IMR-90 (cell line): ENCODE data around the gene SLC9A9. TPM values are rescaled to one million over a fixed set of nuclear protein-coding genes. Genes with fewer than 3 reads are reported as not detected.

ENCODE experiments used
- ATAC-seq: fragments of 200-7000 bp; cut with Tn5 transposase; 2 replicates; pipeline ENCODE4 v1.9.1; 2020; ENCODE audit warnings: low read depth, mild to moderate bottlenecking, moderate library complexity
- BruUV-seq: library from RNA; stranded (reverse); fragments of 400-500 nt; replicated peaks from 2 replicates; lab custom pipeline; 2021; lab: Mats Ljungman, UMichigan
- CTCF ChIA-PET: fragments of 300-600 bp; formaldehyde crosslinking; extraction: SDS; loops from one replicate; lab custom pipeline; 2021; ENCODE audit warnings: antibody characterized with exemption; lab: Yijun Ruan, JAX
- POLR2A ChIA-PET: fragments of 300-600 bp; sonication (Branson Sonifier 250); formaldehyde crosslinking; loops from one replicate; lab custom pipeline; 2022; ENCODE audit warnings: antibody characterized with exemption; ENCODE audit not compliant: unreplicated experiment; lab: Charles Lee
- DNase-seq: peaks from one replicate; pipeline ENCODE4 v3.0.0; 2013
- H2AFZ ChIP-seq: replicated peaks from 2 replicates; pipeline ENCODE3; 2013; ENCODE audit warnings: low read length, mild to moderate bottlenecking; ENCODE audit not compliant: poor library complexity
- H2AK5ac ChIP-seq: 2 replicates; pipeline ENCODE4 v1.6.1; 2013; ENCODE audit warnings: low read depth, low read length, inconsistent platforms
- H2AK9ac ChIP-seq: replicated peaks from 2 replicates; pipeline ENCODE3; 2013; ENCODE audit warnings: mild to moderate bottlenecking, low read depth, low read length, moderate library complexity; ENCODE audit not compliant: poor library complexity
- H2BK120ac ChIP-seq: 2 replicates; pipeline ENCODE4 v1.6.1; 2013; ENCODE audit warnings: low read depth, low read length, inconsistent platforms
- H2BK15ac ChIP-seq: 3 replicates; pipeline ENCODE4 v1.6.1; 2013; ENCODE audit warnings: low read depth, low read length, inconsistent platforms
- H2BK20ac ChIP-seq: 2 replicates; pipeline ENCODE4 v1.6.1; 2013; ENCODE audit warnings: low read depth, mild to moderate bottlenecking, inconsistent platforms, low read length, moderate library complexity
- H2BK5ac ChIP-seq: 2 replicates; pipeline ENCODE4 v1.6.1; 2013; ENCODE audit warnings: mild to moderate bottlenecking, low read depth, low read length, inconsistent platforms; ENCODE audit not compliant: poor library complexity, severe bottlenecking
- H3K14ac ChIP-seq: replicated peaks from 2 replicates; pipeline ENCODE4 v1.6.1; 2013; ENCODE audit warnings: low read depth, low read length, inconsistent platforms
- H3K18ac ChIP-seq: 2 replicates; pipeline ENCODE4 v1.6.1; 2013; ENCODE audit warnings: low read depth, low read length, control low read depth
- H3K23ac ChIP-seq: 2 replicates; pipeline ENCODE4 v1.6.1; 2013; ENCODE audit warnings: low read depth, low read length, inconsistent platforms
- H3K27ac ChIP-seq: 2 replicates; pipeline ENCODE4 v1.5.1; 2013; ENCODE audit warnings: mild to moderate bottlenecking, control low read depth, low read length; ENCODE audit not compliant: insufficient read depth
- H3K27me3 ChIP-seq: 2 replicates; pipeline ENCODE4 v1.6.1; 2013; ENCODE audit warnings: low read length; ENCODE audit not compliant: control insufficient read depth, insufficient read depth
- H3K36me3 ChIP-seq: 2 replicates; pipeline ENCODE4 v1.6.1; 2013; ENCODE audit warnings: low read length, mixed read lengths; ENCODE audit not compliant: control insufficient read depth, insufficient read depth
- H3K4ac ChIP-seq: 2 replicates; pipeline ENCODE4 v1.6.1; 2013; ENCODE audit warnings: low read depth, low read length, inconsistent platforms
- H3K4me1 ChIP-seq: 2 replicates; pipeline ENCODE4 v1.6.1; 2013; ENCODE audit warnings: low read length, mixed read lengths; ENCODE audit not compliant: control insufficient read depth, insufficient read depth
- H3K4me2 ChIP-seq: 2 replicates; pipeline ENCODE4 v1.6.1; 2013; ENCODE audit warnings: low read depth, mild to moderate bottlenecking, control low read depth, low read length, moderate library complexity
- H3K4me3 ChIP-seq: 2 replicates; pipeline ENCODE4 v1.5.1; 2013; ENCODE audit warnings: low read depth, mild to moderate bottlenecking, control low read depth, low read length, moderate library complexity; ENCODE audit not compliant: insufficient read depth
- H3K56ac ChIP-seq: 2 replicates; pipeline ENCODE4 v1.6.1; 2013; ENCODE audit warnings: low read length, inconsistent platforms; ENCODE audit not compliant: insufficient read depth; ENCODE audit errors: extremely low read depth
- H3K79me1 ChIP-seq, 2 experiments: 2 replicates each; pipeline ENCODE4 v1.6.1; 2013; ENCODE audit warnings: low read length in 2 of 2, inconsistent platforms in 1 of 2, low read depth in 1 of 2
- H3K9ac ChIP-seq: 2 replicates; pipeline ENCODE4 v1.6.1; 2013; ENCODE audit warnings: low read depth, low read length, control low read depth
- H3K9me1 ChIP-seq: 2 replicates; pipeline ENCODE4 v1.6.1; 2013; ENCODE audit warnings: low read length, inconsistent platforms; ENCODE audit not compliant: insufficient read depth
- H3K9me3 ChIP-seq: 2 replicates; pipeline ENCODE4 v1.6.1; 2013; ENCODE audit warnings: low read length; ENCODE audit not compliant: control insufficient read depth, insufficient read depth
- H4K20me1 ChIP-seq: 2 replicates; pipeline ENCODE4 v1.6.1; 2013; ENCODE audit warnings: low read length, inconsistent platforms; ENCODE audit not compliant: insufficient read depth
- H4K5ac ChIP-seq: 2 replicates; pipeline ENCODE4 v1.6.1; 2013; ENCODE audit warnings: mild to moderate bottlenecking, low read depth, low read length, control low read depth
- H4K8ac ChIP-seq, 2 experiments: 2 replicates each; pipeline ENCODE4 v1.6.1; 2013; ENCODE audit warnings: low read depth in 2 of 2, low read length in 2 of 2, control low read depth in 1 of 2, inconsistent platforms in 1 of 2
- H4K91ac ChIP-seq: 2 replicates; pipeline ENCODE4 v1.6.1; 2013; ENCODE audit warnings: low read depth, low read length, inconsistent platforms; ENCODE audit not compliant: insufficient read depth
- BHLHE40 ChIP-seq: fragments of 150-350 bp; IDR thresholded peaks from 2 replicates; pipeline ENCODE4 v1.6.1; 2016; ENCODE audit warnings: mild to moderate bottlenecking, low read depth, low read length
- CEBPB ChIP-seq: IDR thresholded peaks from 2 replicates; pipeline ENCODE4 v1.6.1; 2012; ENCODE audit warnings: low read depth, low read length, improper control_type of control experiment
- CHD1 ChIP-seq: IDR thresholded peaks from 2 replicates; pipeline ENCODE4 v1.6.1; 2012; ENCODE audit warnings: low read depth, low read length, improper control_type of control experiment
- CTCF ChIP-seq: conservative IDR thresholded peaks from 2 replicates; pipeline ENCODE4 v1.5.1; 2012; ENCODE audit warnings: mild to moderate bottlenecking, low read depth, low read length, improper control_type of control experiment
- ELK1 ChIP-seq: fragments of 150-350 bp; IDR thresholded peaks from 2 replicates; pipeline ENCODE4 v1.6.1; 2016; ENCODE audit warnings: low read depth, mild to moderate bottlenecking, low read length, moderate library complexity, borderline replicate concordance
- FOS ChIP-seq: fragments of 150-350 bp; IDR thresholded peaks from 2 replicates; pipeline ENCODE4 v1.6.1; 2016; ENCODE audit warnings: low read depth, low read length
- MAFK ChIP-seq: IDR thresholded peaks from 2 replicates; pipeline ENCODE4 v1.6.1; 2012; ENCODE audit warnings: low read depth, low read length, improper control_type of control experiment
- MAZ ChIP-seq: IDR thresholded peaks from 2 replicates; pipeline ENCODE4 v1.6.1; 2012; ENCODE audit warnings: low read depth, mild to moderate bottlenecking, low read length, improper control_type of control experiment, moderate library complexity, borderline replicate concordance
- MXI1 ChIP-seq: IDR thresholded peaks from 2 replicates; pipeline ENCODE4 v1.6.1; 2012; ENCODE audit warnings: low read depth, mild to moderate bottlenecking, low read length, moderate library complexity, borderline replicate concordance
- NFE2L2 ChIP-seq: fragments of 150-350 bp; IDR thresholded peaks from 2 replicates; pipeline ENCODE4 v1.6.1; 2016; ENCODE audit warnings: low read depth, mild to moderate bottlenecking, low read length
- POLR2A ChIP-seq: IDR thresholded peaks from 2 replicates; pipeline ENCODE4 v1.6.1; 2012; ENCODE audit warnings: mild to moderate bottlenecking, low read depth, low read length
- RAD21 ChIP-seq: IDR thresholded peaks from 2 replicates; pipeline ENCODE4 v1.6.1; 2012; ENCODE audit warnings: low read length, improper control_type of control experiment
- RCOR1 ChIP-seq: IDR thresholded peaks from 2 replicates; pipeline ENCODE4 v1.6.1; 2012; ENCODE audit warnings: mild to moderate bottlenecking, low read length, improper control_type of control experiment; ENCODE audit not compliant: insufficient replicate concordance
- RFX5 ChIP-seq: IDR thresholded peaks from 2 replicates; pipeline ENCODE4 v1.8.0; 2012; ENCODE audit warnings: low read depth, mild to moderate bottlenecking, low read length, moderate library complexity
- SMC3 ChIP-seq: fragments of 150-350 bp; IDR thresholded peaks from 2 replicates; pipeline ENCODE4 v1.6.1; 2016; ENCODE audit warnings: low read depth, mild to moderate bottlenecking, antibody characterized with exemption, low read length, moderate library complexity
- dilution Hi-C: fragments of 300-500 bp; cut with HindIII; formaldehyde crosslinking; loops from one replicate; pipeline ENCODE4 v1.14.3; 2018; ENCODE audit warnings: low sequenced_read_pairs; ENCODE audit not compliant: unreplicated experiment
- in situ Hi-C: fragments of 300-500 bp; cut with MboI; formaldehyde crosslinking; loops from 3 replicates; pipeline ENCODE4 v1.14.3; 2019; ENCODE audit warnings: low sequenced_read_pairs, inconsistent platforms, mixed read lengths
- intact Hi-C: fragments of 100-400 bp; cut with micrococcal nuclease; formaldehyde crosslinking; loops from 2 replicates; pipeline ENCODE4 v1.10.0; 2022
- polyA plus RNA-seq, 3 experiments: library from polyadenylated mRNA; depleted of rRNA; stranded (reverse); fragments of >200 nt; gene quantifications; 2 replicates each; pipeline ENCODE4 v1.2.3, GENCODE V29; 2012; ENCODE audit warnings: low replicate concordance in 1 of 3
- total RNA-seq: library from RNA; depleted of rRNA; stranded (reverse); fragments of >200 nt; gene quantifications from 2 replicates; pipeline ENCODE4 v1.2.3, GENCODE V29; 2012
- TF ChIP-seq, protein P1 (sequence below): fragments of 150-350 bp; IDR thresholded peaks from 2 replicates; pipeline ENCODE4 v1.6.1; 2017; ENCODE audit warnings: mild to moderate bottlenecking, antibody characterized with exemption, low read length, low read depth

Gene SLC9A9
- total and polyA plus RNA-seq, 2 of the 4 experiments (the other 2 are of a cell fraction), result 1.4 to 2.3 TPM

DNA sequence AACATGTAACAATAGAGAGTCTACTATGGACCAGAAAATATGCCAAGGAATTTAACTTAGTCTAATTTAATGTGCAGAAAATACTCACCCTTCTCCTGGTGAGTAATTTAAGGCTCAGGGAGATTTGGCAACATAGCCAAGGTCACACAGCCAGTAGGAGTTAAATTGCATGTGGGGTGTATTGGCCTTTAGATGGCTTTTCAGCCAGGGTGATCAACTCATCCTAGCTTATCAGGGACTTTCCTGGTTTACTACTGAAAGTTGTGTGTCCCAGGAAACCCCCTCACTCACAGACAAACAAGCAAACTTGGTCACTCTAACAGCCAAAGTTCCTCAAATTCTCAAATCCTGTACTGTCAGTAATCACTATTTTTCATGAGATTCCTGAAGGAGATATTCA, 2.6 kb upstream of the SLC9A9 start:
- no peaks in the 10 kb centered on the region for H3K79me1 ChIP-seq
- no peak for TF ChIP-seq CTCF
- TF ChIP-seq RCOR1, result no peak
- TF ChIP-seq, protein P1, sequence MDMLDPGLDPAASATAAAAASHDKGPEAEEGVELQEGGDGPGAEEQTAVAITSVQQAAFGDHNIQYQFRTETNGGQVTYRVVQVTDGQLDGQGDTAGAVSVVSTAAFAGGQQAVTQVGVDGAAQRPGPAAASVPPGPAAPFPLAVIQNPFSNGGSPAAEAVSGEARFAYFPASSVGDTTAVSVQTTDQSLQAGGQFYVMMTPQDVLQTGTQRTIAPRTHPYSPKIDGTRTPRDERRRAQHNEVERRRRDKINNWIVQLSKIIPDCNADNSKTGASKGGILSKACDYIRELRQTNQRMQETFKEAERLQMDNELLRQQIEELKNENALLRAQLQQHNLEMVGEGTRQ, result no peak
- no peak for TF ChIP-seq POLR2A
- TF ChIP-seq CEBPB, result no peak
- no peak for TF ChIP-seq RFX5
- TF ChIP-seq NFE2L2, result no peak
- no peak for TF ChIP-seq MAZ
- TF ChIP-seq CHD1, result no peak
- no peak for TF ChIP-seq SMC3
- TF ChIP-seq RAD21, result no peak
- TF ChIP-seq MAFK, result no peak
- no peak for TF ChIP-seq MXI1
- no peak for TF ChIP-seq FOS
- TF ChIP-seq ELK1, result no peak
- TF ChIP-seq BHLHE40, result no peak
- DNase-seq (no peak), ATAC-seq (no peak)
- H4K20me1 ChIP-seq, result no peaks in the 10 kb centered on the region
- no peak overlapping the region for H3K4me2 ChIP-seq
- no peak overlapping the region for H3K27ac ChIP-seq
- H3K4me1 ChIP-seq, result peaks cover 4% of the 10 kb centered on the region; the same call in 1 of the 2 replicates
- H2BK20ac ChIP-seq, result no peak overlapping the region
- ChIA-PET CTCF (no interaction called here), POLR2A (no interaction called here)
- no peaks in the 10 kb centered on the region for H3K27me3 ChIP-seq
- no peak overlapping the region for H3K18ac ChIP-seq
- H4K8ac ChIP-seq, result no peak overlapping the region
- H3K9me1 ChIP-seq, result no peaks in the 10 kb centered on the region
- no peak overlapping the region for H2BK5ac ChIP-seq
- no peaks in the 10 kb centered on the region for H3K9me3 ChIP-seq
- no TSS peak for BruUV-seq
- no peak overlapping the region for H3K14ac ChIP-seq
- H3K23ac ChIP-seq, result no peak overlapping the region
- H3K9ac ChIP-seq, result no peak overlapping the region
- no peak overlapping the region for H2AK9ac ChIP-seq
- no peak overlapping the region for H2AK5ac ChIP-seq
- H2AFZ ChIP-seq, result no peak overlapping the region
- no peak overlapping the region for H4K91ac ChIP-seq
- in situ Hi-C loops (no loop called here), intact Hi-C loops (no loop called here), dilution Hi-C loops (no loop called here)
- H3K36me3 ChIP-seq, result no peaks in the 10 kb centered on the region
- H2BK15ac ChIP-seq, result no peak overlapping the region
- H4K5ac ChIP-seq, result no peak overlapping the region
- H2BK120ac ChIP-seq, result no peak overlapping the region
- no peak overlapping the region for H3K4ac ChIP-seq
- H3K56ac ChIP-seq, result no peak overlapping the region
- H3K4me3 ChIP-seq, result no peak overlapping the region
